GM21576 (cell line): ENCODE results near the gene RGS14.
"Not testable (repeated sequence)": the region's sequence is repeated elsewhere in the genome, so short reads cannot be mapped to it uniquely, and the experiment has no call there.

Experiments
- ATAC-seq: cut with Tn5 transposase; IDR thresholded peaks from one replicate; pipeline ENCODE4 v1.9.1; 2021; ENCODE audit warnings: mild to moderate bottlenecking, moderate library complexity; ENCODE audit not compliant: unreplicated experiment

Gene RGS14

GRCh38 chr5:177327539-177328522 is 29.9 kb upstream of the RGS14 start:
- ATAC-seq, result no peak

DNA sequence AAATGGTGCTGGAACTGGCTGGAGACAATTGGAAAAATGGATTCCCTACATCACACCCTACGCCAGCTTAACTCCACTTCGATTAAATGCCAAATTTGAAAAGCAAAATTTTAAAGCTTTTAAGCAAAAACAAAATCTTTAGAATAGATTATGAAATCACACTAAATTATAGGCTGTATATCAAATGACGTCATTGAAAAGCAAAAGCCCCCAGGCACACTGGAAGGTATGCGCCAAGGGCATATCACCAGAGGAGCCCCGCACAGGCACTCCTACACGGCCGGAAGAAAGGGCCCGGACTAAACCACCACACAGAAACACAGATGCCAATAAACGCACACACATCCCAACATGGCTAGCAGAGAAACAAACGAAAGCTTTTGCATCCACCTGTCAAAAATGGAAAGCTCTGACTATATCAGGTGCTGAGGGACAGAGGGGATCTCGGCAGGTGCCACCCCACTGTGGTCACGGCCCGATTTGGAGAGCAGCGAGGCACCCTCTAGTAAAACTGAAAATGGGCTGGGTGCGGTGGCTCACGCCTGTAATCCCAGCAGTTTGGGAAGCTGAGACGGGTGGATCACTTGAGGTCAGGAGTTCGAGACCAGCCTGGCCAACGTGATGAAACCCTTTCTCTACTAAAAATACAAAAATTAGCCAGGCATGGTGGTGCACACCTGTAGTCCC is 29.0 kb upstream of the RGS14 start:
- no peak for ATAC-seq

DNA sequence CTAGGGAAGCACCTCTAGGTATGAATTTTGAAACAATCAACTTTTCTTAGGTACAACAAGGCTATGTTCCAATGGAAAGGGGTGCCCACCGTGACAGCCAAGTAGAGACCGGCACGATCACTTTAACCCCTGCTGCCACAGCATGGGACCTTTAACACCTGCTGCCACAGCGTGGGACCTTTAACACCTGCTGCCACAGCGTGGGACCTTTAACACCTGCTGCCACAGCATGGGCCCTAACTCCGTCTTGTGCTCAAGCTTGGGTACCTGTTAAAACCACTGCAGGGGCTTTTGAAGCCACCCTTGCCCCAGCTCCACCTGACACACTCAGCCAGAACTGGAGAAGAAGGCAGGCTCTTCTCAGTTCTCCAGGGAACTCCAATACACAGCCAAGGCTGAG is 27.8 kb upstream of the RGS14 start:
- no peak for ATAC-seq

DNA sequence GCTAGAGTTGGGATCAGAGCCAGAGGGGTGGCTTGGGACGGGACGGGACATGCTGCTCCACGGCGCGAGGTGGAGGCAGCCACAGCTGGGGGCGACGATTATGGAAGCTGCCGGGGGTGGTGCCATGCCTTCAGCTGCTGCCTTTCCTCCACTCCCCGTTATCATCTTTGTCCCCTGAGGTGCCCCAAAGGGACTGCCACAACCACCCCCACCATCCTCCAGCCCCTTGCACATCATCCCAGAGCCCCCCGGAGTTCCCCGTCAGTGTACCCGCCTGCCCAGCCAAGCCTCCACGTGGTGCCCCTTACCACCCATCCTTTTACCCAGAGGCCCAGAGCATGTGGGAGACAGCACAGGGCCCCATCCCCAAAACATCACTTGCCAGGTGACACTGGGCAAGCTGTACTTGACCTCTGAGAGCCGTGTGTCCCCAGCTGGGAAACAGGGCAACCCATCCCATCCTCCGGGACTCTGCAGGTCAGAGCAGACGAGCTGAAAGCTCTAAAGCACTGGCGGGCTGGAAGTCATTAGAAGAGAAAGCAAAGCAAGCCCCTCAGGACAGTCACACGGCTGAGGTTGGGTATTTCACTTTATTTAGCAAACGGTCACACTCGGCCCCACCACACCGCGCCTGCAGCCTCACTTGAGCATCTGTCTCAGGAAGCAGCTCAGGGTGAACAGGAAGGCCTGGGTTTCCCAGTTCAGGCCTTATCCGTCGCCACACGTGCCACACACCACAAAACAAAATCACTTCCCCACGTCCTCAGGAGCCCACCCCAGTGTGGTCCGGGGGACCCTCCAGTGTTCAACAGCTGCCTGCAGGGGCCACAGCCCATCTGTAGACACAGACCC is 26.5 kb upstream of the RGS14 start:
- ATAC-seq, result no peak

DNA sequence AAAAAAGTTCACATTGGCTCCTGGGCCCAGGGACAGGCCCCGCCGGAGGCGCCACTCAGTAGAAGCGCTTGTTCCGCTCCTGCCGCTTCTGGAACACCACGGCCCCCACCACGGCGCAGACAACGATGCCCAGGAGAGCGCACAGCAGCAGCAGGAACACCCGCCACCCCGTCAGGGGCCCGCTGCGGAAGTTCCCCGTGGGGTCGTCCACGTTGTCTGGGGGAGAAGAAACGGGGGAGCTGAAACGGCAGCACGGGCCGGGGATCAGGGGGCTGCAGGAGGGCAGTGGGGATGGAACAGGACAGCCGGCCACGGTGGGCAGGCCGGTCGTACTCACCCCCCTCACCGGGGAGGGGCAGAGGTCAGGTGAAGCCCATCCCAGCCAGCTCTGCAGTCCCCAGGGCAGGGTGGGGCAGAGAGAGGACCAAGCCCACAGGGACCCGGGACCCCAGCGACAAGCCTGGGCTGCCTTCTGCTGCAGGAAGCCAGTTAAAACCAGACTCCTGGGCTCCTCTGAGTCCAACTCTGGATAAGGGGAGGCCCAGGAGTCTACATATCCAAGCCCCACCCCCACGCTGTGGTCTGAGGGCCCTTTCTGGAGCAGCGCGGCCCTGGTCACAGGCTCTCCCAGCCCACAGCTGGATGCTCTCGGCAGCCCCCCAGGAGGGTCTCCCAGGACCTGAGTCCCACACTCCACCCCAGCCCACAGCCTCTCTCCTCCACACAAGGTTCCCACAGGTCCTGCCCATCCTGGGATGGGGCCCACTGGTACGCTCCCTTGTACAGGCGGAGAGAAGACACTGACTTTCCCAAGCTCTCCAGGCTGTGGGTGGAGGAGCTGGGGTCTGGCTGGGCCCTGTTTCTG is 25.5 kb upstream of the RGS14 start:
- ATAC-seq, result no peak

DNA sequence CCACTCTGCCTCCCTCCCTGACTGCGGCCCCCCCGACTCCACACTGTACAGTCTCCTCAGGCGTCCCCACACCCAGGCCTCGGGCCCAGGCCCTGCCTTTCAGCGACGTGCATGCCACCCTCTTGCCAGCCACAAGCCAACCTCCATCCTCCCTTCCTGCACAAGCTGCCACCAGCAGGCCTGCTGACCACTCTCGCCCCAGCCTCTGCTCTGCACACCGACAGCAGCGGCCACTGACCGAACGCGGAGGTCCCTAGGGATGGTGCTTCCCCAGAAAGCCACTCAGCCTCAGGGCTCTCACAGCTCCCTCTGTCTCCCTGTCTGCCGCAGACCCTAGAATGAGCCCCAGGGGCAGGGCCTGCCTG is 24.8 kb upstream of the RGS14 start:
- ATAC-seq, result no peak

DNA sequence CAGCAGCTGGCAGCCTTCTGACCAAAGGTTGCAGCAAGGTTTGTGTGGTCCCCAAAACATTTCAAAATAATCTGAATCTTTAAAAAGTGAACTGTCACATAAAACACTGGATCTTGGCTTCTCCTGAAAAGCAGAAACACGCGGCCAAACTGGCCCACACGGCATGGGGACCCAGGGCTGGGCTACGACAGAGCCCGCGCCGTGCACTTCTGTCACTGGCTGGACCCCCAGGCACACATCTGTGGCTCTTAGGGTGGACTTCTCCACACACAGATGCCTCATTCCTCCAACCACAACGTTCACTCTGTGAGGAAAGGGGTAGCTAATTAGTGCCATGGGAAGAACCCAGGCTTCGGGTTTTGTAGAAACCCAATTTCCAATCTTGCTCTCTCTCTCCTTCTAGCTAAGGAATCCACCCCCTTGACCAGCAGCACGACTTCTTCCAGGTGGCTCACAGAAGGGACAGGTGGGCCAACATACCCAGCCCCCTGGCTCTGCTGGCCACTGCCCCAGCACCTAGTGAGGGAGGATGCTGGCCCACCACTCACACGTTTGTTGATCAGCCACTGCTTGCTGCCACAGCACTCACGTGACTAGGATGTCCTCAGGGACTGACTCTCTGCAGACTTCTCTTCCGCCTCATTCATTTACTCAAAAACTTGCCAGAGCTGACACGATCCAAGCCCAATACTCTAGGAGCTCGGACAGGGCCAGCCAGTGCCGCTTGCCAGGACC is 24.1 kb upstream of the RGS14 start:
- ATAC-seq, result no peak

DNA sequence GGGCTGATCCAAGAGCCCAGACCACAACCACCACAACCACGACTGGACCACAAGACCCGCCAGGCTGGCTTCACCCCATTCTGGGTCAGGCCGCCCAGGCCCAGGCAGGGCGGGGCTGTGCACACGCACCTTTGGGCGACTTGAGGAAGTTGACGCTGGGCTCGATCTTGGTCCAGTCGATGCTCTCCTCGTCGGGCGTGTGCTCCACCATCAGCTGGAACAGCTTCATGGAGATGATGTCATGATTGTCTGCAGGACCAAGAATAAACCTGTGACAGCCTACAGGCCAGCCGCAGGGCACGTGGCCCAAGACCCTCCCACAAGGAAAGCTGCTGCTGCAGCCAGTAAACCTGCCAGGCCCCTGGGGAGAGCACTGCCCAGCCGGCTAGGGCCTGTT is 23.6 kb upstream of the RGS14 start:
- ATAC-seq, result no peak

- ATAC-seq, result no peak
Measured at GRCh38 chr5:177334781-177335700, 22.7 kb upstream of the RGS14 start.

DNA sequence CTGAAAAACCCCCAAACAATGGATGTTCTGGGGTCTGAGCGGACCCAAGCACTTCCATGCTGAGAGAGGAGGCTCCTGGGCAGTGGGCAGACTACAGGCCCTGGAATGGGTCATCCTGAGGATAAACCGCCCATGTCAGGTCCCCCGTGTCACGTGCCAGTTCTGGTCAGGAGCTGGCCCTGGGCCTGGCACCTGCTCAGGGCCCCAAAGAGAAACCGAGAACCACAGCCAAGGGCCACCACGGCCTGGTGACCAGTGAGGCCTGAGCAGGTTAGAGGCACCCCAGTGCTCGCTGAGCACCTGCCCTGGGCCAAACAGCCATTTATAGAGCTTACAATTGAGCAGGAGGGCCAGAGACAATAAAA is 22.0 kb upstream of the RGS14 start:
- no peak for ATAC-seq

DNA sequence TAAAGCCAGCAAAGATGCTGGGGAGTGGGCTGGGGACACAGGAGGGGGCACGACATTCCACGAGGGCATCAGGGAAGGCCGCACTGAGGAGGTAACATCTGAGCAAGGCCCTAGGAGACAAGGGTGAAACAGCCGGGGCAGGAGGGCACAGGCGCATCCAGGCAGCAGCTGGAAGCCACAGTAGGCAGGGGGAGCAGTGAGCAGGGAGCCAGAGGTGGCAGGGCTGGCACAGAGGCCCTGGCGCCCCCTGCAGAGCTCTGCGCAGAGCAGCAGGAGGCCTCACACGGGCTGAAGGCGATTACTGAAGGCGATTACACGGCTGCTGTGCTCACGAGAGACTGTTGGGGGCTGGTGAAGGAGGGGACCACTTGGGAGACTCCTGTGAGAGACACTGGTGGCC is 21.6 kb upstream of the RGS14 start:
- ATAC-seq, result no peak

- no peak for ATAC-seq
Measured at GRCh38 chr5:177336603-177337494, 20.9 kb upstream of the RGS14 start.

GRCh38 chr5:177338251-177339106 is 19.2 kb upstream of the RGS14 start:
- no peak for ATAC-seq

DNA sequence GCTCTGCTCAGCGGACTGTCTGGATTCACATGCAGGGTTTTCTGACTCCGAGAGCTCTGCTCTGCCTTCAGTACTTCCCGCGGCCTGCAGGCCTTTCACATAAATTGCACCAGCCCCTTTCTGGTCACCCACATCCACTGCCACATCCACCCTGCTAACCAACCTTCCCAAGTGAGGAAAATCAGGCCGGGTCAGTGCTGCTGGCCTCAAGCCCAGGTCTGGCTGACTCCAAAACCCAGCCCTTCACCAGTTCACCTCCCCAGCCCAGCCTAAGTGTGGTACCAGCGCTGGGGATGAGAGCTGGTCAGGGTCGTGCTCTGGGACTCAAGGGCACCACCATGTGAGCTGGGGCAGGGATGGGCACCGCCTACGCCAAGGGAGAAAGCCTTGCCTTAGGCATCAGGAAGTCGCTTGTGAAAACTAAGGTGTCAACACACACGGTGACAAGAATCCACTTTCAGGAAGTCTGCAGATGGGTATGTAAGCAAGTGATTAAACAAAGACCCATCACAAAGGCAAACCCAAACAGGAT is 18.6 kb upstream of the RGS14 start:
- no peak for ATAC-seq

- not testable (repeated sequence) for ATAC-seq
Measured at GRCh38 chr5:177343000-177343399, 14.7 kb upstream of the RGS14 start.

GRCh38 chr5:177343777-177344176 is 13.9 kb upstream of the RGS14 start:
- no peak for ATAC-seq

- ATAC-seq, result no peak
Measured at GRCh38 chr5:177344891-177345290, 12.8 kb upstream of the RGS14 start.
